Measurements from ENCODE around the gene PLCE1. TPM values are rescaled to one million over a fixed set of nuclear protein-coding genes. Genes with fewer than 3 reads are reported as not detected.
"Not testable (repeated sequence)": the region's sequence is repeated elsewhere in the genome, so short reads cannot be mapped to it uniquely, and the experiment has no call there.

The PLCE1 gene
- total RNA-seq, 1 donor from 2014 or later: 3.2 TPM

GRCh38 chr10:93954299-93954698 lies 39.4 kb upstream of the PLCE1 start:
- H3K9me3 Mint-ChIP-seq: no peaks in the 10 kb centered on the region
- TF ChIP-seq CTCF (IDR thresholded peaks at IDR 0.05; ENCODE audit: unreplicated experiment): no peak
- DNase-seq (ENCODE audit: low spot score in 2 of 2, unreplicated experiment in 2 of 2): no peak
- no peaks in the 10 kb centered on the region for H3K4me1 Mint-ChIP-seq
- no peaks in the 10 kb centered on the region for H3K36me3 Mint-ChIP-seq
- H3K27ac Mint-ChIP-seq: no peak overlapping the region
- H3K27me3 Mint-ChIP-seq (ENCODE audit: low read depth): no peaks in the 10 kb centered on the region
- no peak overlapping the region for H3K4me3 Mint-ChIP-seq

GRCh38 chr10:93954726-93955363 lies 38.9 kb upstream of the PLCE1 start:
- no peaks in the 10 kb centered on the region for H3K36me3 Mint-ChIP-seq
- no peak for DNase-seq (ENCODE audit: low spot score in 2 of 2, unreplicated experiment in 2 of 2)
- H3K27me3 Mint-ChIP-seq (ENCODE audit: low read depth): no peaks in the 10 kb centered on the region
- no peaks in the 10 kb centered on the region for H3K4me1 Mint-ChIP-seq
- no peak overlapping the region for H3K27ac Mint-ChIP-seq
- no peaks in the 10 kb centered on the region for H3K9me3 Mint-ChIP-seq
- H3K4me3 Mint-ChIP-seq: no peak overlapping the region
- no peak for TF ChIP-seq CTCF (IDR thresholded peaks at IDR 0.05; ENCODE audit: unreplicated experiment)

GRCh38 chr10:93958834-93959233 lies 34.9 kb upstream of the PLCE1 start:
- Mint-ChIP-seq H3K9me3 (no peaks in the 10 kb centered on the region), H3K36me3 (no peaks in the 10 kb centered on the region), H3K27me3 (ENCODE audit: low read depth) (peaks cover 4% of the 10 kb centered on the region), H3K4me3 (no peak overlapping the region), H3K4me1 (no peaks in the 10 kb centered on the region), H3K27ac (no peak overlapping the region)
- no peak for TF ChIP-seq CTCF (IDR thresholded peaks at IDR 0.05; ENCODE audit: unreplicated experiment)
- DNase-seq (ENCODE audit: low spot score in 2 of 2, unreplicated experiment in 2 of 2): no peak

GRCh38 chr10:93960988-93961387 lies 32.7 kb upstream of the PLCE1 start:
- H3K27me3 Mint-ChIP-seq (ENCODE audit: low read depth); H3K4me1 Mint-ChIP-seq; DNase-seq (ENCODE audit: low spot score in 2 of 2, unreplicated experiment in 2 of 2); H3K4me3 Mint-ChIP-seq; H3K36me3 Mint-ChIP-seq; H3K27ac Mint-ChIP-seq; H3K9me3 Mint-ChIP-seq: not testable (repeated sequence)

GRCh38 chr10:93962973-93963372 lies 30.8 kb upstream of the PLCE1 start:
- Mint-ChIP-seq H3K27ac (no peak overlapping the region), H3K9me3 (no peaks in the 10 kb centered on the region), H3K4me1 (no peaks in the 10 kb centered on the region), H3K27me3 (ENCODE audit: low read depth) (peaks cover 4% of the 10 kb centered on the region), H3K4me3 (no peak overlapping the region), H3K36me3 (no peaks in the 10 kb centered on the region)
- TF ChIP-seq CTCF (IDR thresholded peaks at IDR 0.05; ENCODE audit: unreplicated experiment): no peak
- DNase-seq (ENCODE audit: low spot score in 2 of 2, unreplicated experiment in 2 of 2): no peak

GRCh38 chr10:93963434-93963833 lies 30.3 kb upstream of the PLCE1 start:
- no peaks in the 10 kb centered on the region for H3K4me1 Mint-ChIP-seq
- no peaks in the 10 kb centered on the region for H3K36me3 Mint-ChIP-seq
- H3K27ac Mint-ChIP-seq: no peak overlapping the region
- no peak for TF ChIP-seq CTCF (IDR thresholded peaks at IDR 0.05; ENCODE audit: unreplicated experiment)
- peaks cover 4% of the 10 kb centered on the region for H3K27me3 Mint-ChIP-seq (ENCODE audit: low read depth)
- no peak for DNase-seq (ENCODE audit: low spot score in 2 of 2, unreplicated experiment in 2 of 2)
- H3K9me3 Mint-ChIP-seq: no peaks in the 10 kb centered on the region
- H3K4me3 Mint-ChIP-seq: no peak overlapping the region

Data from mesothelial cell of epicardium (in vitro differentiated cells).